Endodermal cell (in vitro differentiated cells): ENCODE results near the gene MYL2. TPM values are rescaled to one million over a fixed set of nuclear protein-coding genes. Genes with fewer than 3 reads are reported as not detected.

Source experiments
- DNase-seq: peaks from one replicate; pipeline ENCODE4 v3.0.0-alpha.2; 2017
- H3K27ac ChIP-seq: 2 replicates; pipeline ENCODE4 v1.5.1; 2013; ENCODE audit warnings: mild to moderate bottlenecking, low read depth, low read length, moderate library complexity
- H3K27me3 ChIP-seq: 2 replicates; pipeline ENCODE4 v1.6.1; 2013; ENCODE audit warnings: mild to moderate bottlenecking, low read length, moderate library complexity; ENCODE audit not compliant: insufficient read depth, control insufficient read depth, poor library complexity, severe bottlenecking
- H3K36me3 ChIP-seq: 2 replicates; pipeline ENCODE4 v1.7.0; 2013; ENCODE audit warnings: mild to moderate bottlenecking, low read length, moderate library complexity; ENCODE audit not compliant: control insufficient read depth, insufficient read depth
- H3K4me1 ChIP-seq: one replicate; pipeline ENCODE4 v1.7.0; 2013; ENCODE audit warnings: low read length; ENCODE audit not compliant: control insufficient read depth, insufficient read depth
- H3K4me3 ChIP-seq: 2 replicates; pipeline ENCODE4 v1.5.1; 2013; ENCODE audit warnings: mild to moderate bottlenecking, low read length, moderate library complexity
- H3K9ac ChIP-seq: 2 replicates; pipeline ENCODE4 v1.6.1; 2013; ENCODE audit warnings: mild to moderate bottlenecking, low read length, moderate library complexity; ENCODE audit not compliant: poor library complexity, severe bottlenecking; ENCODE audit errors: extremely low read depth
- H3K9me3 ChIP-seq: 2 replicates; pipeline ENCODE4 v1.6.1; 2013; ENCODE audit warnings: mild to moderate bottlenecking, low read length, moderate library complexity; ENCODE audit not compliant: control insufficient read depth
- H3K27ac Mint-ChIP-seq: 2 replicates; pipeline ENCODE4 v1.8.0; 2020; ENCODE audit warnings: mixed read lengths
- H3K27me3 Mint-ChIP-seq: 2 replicates; pipeline ENCODE4 v1.8.0; 2021; ENCODE audit warnings: mild to moderate bottlenecking, mixed read lengths; ENCODE audit not compliant: insufficient read depth
- H3K36me3 Mint-ChIP-seq: 2 replicates; pipeline ENCODE4 v1.8.0; 2020; ENCODE audit warnings: low read depth, mixed read lengths
- H3K4me1 Mint-ChIP-seq: 2 replicates; pipeline ENCODE4 v1.8.0; 2020; ENCODE audit warnings: mixed read lengths
- H3K4me3 Mint-ChIP-seq: 2 replicates; pipeline ENCODE4 v1.8.0; 2020; ENCODE audit warnings: mild to moderate bottlenecking, moderate library complexity, mixed read lengths
- H3K9me3 Mint-ChIP-seq: 2 replicates; pipeline ENCODE4 v1.8.0; 2020; ENCODE audit warnings: mild to moderate bottlenecking, mixed read lengths
- CTCF ChIP-seq: fragments of 200-600 bp; sonication (generic); conservative IDR thresholded peaks from 2 replicates; pipeline ENCODE4 v1.5.0; 2021; ENCODE audit warnings: antibody characterized with exemption, mild to moderate bottlenecking
- WGBS, 2 experiments: methylation state at CpG; one replicate each; pipeline versions ENCODE4 v1.1.5 to v1.1.7; 2013; ENCODE audit warnings: missing lambda C conversion rate in 2 of 2, mixed read lengths in 1 of 2; ENCODE audit not compliant: insufficient coverage in 1 of 2, insufficient read length in 1 of 2; 5-methylcytosine and 5-hydroxymethylcytosine counted together
- total RNA-seq, 2 donors: library from RNA; stranded (reverse); fragmentation: NEBNext Ultra II Directional in 1 of 2; extraction: Animal tissue kit (Norgen Biotek cat#: 25700) in 1 of 2; gene quantifications; 2 replicates in 1 of 2; 3 replicates in 1 of 2; pipeline ENCODE4 v1.2.1, GENCODE V29; 2021

Gene MYL2
- total RNA-seq, 2 donors from 2014 or later = 0.89 TPM; not detected in 1

- H3K9me3 ChIP-seq = peaks cover 10% of the 10 kb centered on the region
- H3K36me3 ChIP-seq = no peaks in the 10 kb centered on the region
- 92 to 94% methylated on average over 4 to 6 of the region's 6 CpGs for WGBS, 2 experiments
- no peak overlapping the region for H3K27ac ChIP-seq
- no peak for DNase-seq
- no peaks in the 10 kb centered on the region for H3K4me1 ChIP-seq
- Mint-ChIP-seq H3K9me3 (peaks cover 38% of the 10 kb centered on the region), H3K4me1 (peaks cover 11% of the 10 kb centered on the region), H3K27me3 (peaks cover 11% of the 10 kb centered on the region), H3K4me3 (no peak overlapping the region), H3K27ac (no peak overlapping the region), H3K36me3 (peaks cover 7% of the 10 kb centered on the region)
- H3K27me3 ChIP-seq = no peaks in the 10 kb centered on the region
- no peak overlapping the region for H3K9ac ChIP-seq
- no peak for TF ChIP-seq CTCF
- H3K4me3 ChIP-seq = no peak overlapping the region
Measured at GRCh38 chr12:110865521-110865920, 54.9 kb downstream of the MYL2 start.

DNA sequence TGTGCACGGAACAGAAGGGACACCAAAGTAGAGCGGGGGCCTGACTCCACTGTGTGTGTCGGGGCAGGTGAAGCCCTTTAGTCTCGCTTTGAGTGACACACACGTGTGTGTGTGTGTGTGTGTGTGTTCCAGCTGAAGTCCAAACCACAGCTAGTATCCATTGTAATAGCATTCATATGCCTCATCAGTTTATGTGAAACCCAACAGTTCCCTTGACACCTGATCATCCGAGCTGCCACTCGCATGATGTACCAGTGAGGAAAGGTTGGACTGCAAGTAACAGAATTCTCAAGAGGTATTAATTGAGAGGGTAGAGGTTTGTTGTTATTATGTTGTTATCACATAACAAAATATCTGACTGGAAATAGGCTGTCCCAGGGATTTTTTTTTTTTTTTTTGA is 57.2 kb downstream of the MYL2 start:
- no peaks in the 10 kb centered on the region for H3K27me3 ChIP-seq
- H3K4me1 ChIP-seq = peaks cover 3% of the 10 kb centered on the region
- no peaks in the 10 kb centered on the region for H3K36me3 ChIP-seq
- Mint-ChIP-seq H3K4me1 (peaks cover 14% of the 10 kb centered on the region), H3K27me3 (peaks cover 5% of the 10 kb centered on the region), H3K36me3 (peaks cover 2% of the 10 kb centered on the region), H3K27ac (no peak overlapping the region), H3K4me3 (no peak overlapping the region), H3K9me3 (peaks cover 29% of the 10 kb centered on the region)
- no peak for DNase-seq
- no peaks in the 10 kb centered on the region for H3K9me3 ChIP-seq
- H3K9ac ChIP-seq = no peak overlapping the region
- H3K27ac ChIP-seq = no peak overlapping the region
- no peak for TF ChIP-seq CTCF
- 89% methylated on average over 5 of the region's 7 CpGs; no CpG with 5 or more reads in 1 of the 2 experiments for WGBS, 2 experiments
- H3K4me3 ChIP-seq = no peak overlapping the region

- peak overlapping the region; percentile 56 for H3K27ac ChIP-seq
- no peak overlapping the region for H3K27ac Mint-ChIP-seq
- 86 to 96% methylated on average over 5 to 8 of the region's 9 CpGs for WGBS, 2 experiments
Measured at GRCh38 chr12:110862329-110862728, 58.0 kb downstream of the MYL2 start.

More at GRCh38 chr12:110862329-110862728, 58.0 kb downstream of the MYL2 start:
- peaks cover 2% of the 10 kb centered on the region for H3K36me3 Mint-ChIP-seq
- no peaks in the 10 kb centered on the region for H3K9me3 ChIP-seq
- no peaks in the 10 kb centered on the region for H3K27me3 ChIP-seq
- no peaks in the 10 kb centered on the region for H3K36me3 ChIP-seq
- peaks cover 3% of the 10 kb centered on the region for H3K4me1 ChIP-seq
- no peak for TF ChIP-seq CTCF
- peaks cover 17% of the 10 kb centered on the region for H3K4me1 Mint-ChIP-seq
- H3K4me3 ChIP-seq = no peak overlapping the region
- DNase-seq = no peak
- peaks cover 29% of the 10 kb centered on the region for H3K9me3 Mint-ChIP-seq
- H3K4me3 Mint-ChIP-seq = no peak overlapping the region
- H3K9ac ChIP-seq = no peak overlapping the region
- peaks cover 5% of the 10 kb centered on the region for H3K27me3 Mint-ChIP-seq
